Measurements from ENCODE around the gene UNC5CL. TPM values are rescaled to one million over a fixed set of nuclear protein-coding genes. Genes with fewer than 3 reads are reported as not detected.

UNC5CL gene
- total RNA-seq, 2 donors from 2014 or later = 17.4 to 30.3 TPM

DNA sequence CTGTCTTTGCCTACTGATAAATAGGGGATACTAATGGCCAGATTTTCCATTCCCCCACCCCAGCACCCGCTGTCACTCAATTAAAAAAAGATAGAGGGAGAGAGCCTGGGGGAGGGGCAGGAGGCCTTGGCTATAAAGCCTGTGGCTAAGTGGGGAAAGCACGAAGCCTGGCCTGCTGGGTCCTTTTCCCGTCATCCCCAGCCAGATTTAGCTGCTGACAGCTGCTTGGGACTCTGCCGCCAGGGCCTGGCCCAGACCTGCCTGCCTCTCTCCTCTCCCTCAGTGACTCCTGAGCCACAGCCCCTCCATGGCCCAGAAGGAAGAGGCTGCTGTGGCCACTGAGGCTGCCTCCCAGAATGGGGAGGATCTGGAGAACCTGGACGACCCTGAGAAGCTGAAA lies 14.0 kb upstream of the UNC5CL start, which contains the start of gene APOBEC2:
Gene APOBEC2, plus strand, starts transcription at position 162 of the 400 bp plus-strand sequence. Its CDS starts 146 bp downstream, at position 308.
- peak; percentile 68 to 84 (median 77) for DNase-seq
- Histone ChIP-seq H3K9me3 (no peaks in the 10 kb centered on the region), H3K27me3 (no peaks in the 10 kb centered on the region), H3K4me1 (peaks cover 77% of the 10 kb centered on the region), H3K4me3 (no peak within 1 kb of the TSS), H3K36me3 (replicated peaks in 1 of 2; ENCODE audit: insufficient read depth in 1 of 2, low read depth in 2 of 2) (no peaks in the 10 kb centered on the region), H3K27ac (peak within 1 kb of the TSS; percentile 40 to 87 (median 84))
- TF ChIP-seq CTCF (IDR thresholded peaks at IDR 0.05) (no peak), POLR2A (IDR thresholded peaks at IDR 0.05) (peak in 2 of 3 donors; percentile 41 to 59)
- 21 to 30% methylated on average over 4 to 5 of the region's 5 CpGs for WGBS, 2 donors
- peak; percentile 78 for ATAC-seq
- intact Hi-C loops (cut with DNase I) = no loop called here

DNA sequence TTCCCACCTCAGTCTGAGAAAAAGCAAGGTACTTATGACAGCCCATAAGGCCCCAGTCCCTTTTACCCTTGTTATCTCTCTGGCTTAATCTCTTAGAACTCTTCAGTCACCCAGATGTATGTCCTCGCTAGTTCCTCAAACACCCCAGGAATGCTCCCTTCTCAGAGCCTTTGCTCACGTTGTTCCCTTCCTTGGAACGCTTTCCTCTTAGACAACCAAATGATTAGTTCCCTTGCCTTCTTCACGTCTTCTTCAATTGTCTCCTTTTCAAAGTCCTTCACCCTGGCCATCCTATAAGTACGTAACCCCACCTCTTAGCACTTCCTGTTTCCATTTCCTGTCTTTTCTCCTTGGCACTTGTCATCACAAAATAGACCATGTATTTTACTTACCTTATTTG lies 12.9 kb upstream of the UNC5CL start:
- H3K27ac ChIP-seq = peak overlapping the region in 3 of 4 donors; percentile 84 to 87 (median 84)
- no peaks in the 10 kb centered on the region for H3K9me3 ChIP-seq
- no peak overlapping the region for H3K4me3 ChIP-seq
- H3K4me1 ChIP-seq = peaks cover 70% of the 10 kb centered on the region
- intact Hi-C loops (cut with DNase I) = no loop called here
- WGBS, 2 donors = 58 to 84% methylated on average over 5 of the region's 5 CpGs
- no peak for DNase-seq
- no peaks in the 10 kb centered on the region for H3K36me3 ChIP-seq (replicated peaks in 1 of 2; ENCODE audit: insufficient read depth in 1 of 2, low read depth in 2 of 2)
- no peak for ATAC-seq
- H3K27me3 ChIP-seq = no peaks in the 10 kb centered on the region
- TF ChIP-seq POLR2A (IDR thresholded peaks at IDR 0.05) (no peak), CTCF (IDR thresholded peaks at IDR 0.05) (no peak)

DNA sequence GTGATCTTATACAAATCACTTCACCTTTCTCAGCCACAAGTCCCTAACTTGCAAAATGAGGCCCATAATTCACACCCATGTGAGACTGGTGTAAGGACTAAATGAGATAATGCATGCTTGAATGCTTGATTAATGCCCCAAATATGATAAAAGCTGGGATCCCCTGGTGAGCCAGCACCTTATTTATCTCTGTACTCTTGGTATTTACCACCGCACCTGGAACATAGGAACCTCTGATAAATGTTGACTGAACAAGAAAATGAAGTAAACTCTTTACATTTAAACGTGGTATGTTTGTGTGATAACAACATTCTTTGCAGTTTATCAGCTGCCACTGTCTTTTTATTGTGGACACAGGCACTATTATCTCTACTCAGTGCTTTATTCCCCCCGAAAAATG lies 11.5 kb upstream of the UNC5CL start:
- Histone ChIP-seq H3K27ac (peak overlapping the region in 1 of 4 donors; percentile 8), H3K36me3 (replicated peaks in 1 of 2; ENCODE audit: insufficient read depth in 1 of 2, low read depth in 2 of 2) (no peaks in the 10 kb centered on the region), H3K9me3 (no peaks in the 10 kb centered on the region), H3K4me1 (peaks cover 71% of the 10 kb centered on the region), H3K27me3 (no peaks in the 10 kb centered on the region), H3K4me3 (no peak overlapping the region)
- intact Hi-C loops (cut with DNase I) = no loop called here
- WGBS, 2 donors = 17 to 20% methylated on average over 3 of the region's 3 CpGs
- no peak for DNase-seq
- TF ChIP-seq POLR2A (IDR thresholded peaks at IDR 0.05) = no peak
- no peak for TF ChIP-seq CTCF (IDR thresholded peaks at IDR 0.05)
- ATAC-seq = no peak

- H3K4me1 ChIP-seq = peaks cover 70% of the 10 kb centered on the region
These were observed 10.9 kb upstream of the UNC5CL start for GRCh38 chr6:41049955-41050354.

More at GRCh38 chr6:41049955-41050354, 10.9 kb upstream of the UNC5CL start:
- DNase-seq (no peak), ATAC-seq (no peak)
- WGBS, 2 donors = 82 to 93% methylated on average over 7 of the region's 7 CpGs
- peak overlapping the region in 2 of 4 donors; percentile 20 to 45 for H3K27ac ChIP-seq
- no peaks in the 10 kb centered on the region for H3K36me3 ChIP-seq (replicated peaks in 1 of 2; ENCODE audit: insufficient read depth in 1 of 2, low read depth in 2 of 2)
- H3K27me3 ChIP-seq = no peaks in the 10 kb centered on the region
- TF ChIP-seq CTCF (IDR thresholded peaks at IDR 0.05) (no peak), POLR2A (IDR thresholded peaks at IDR 0.05) (no peak)
- no peak overlapping the region for H3K4me3 ChIP-seq
- no peaks in the 10 kb centered on the region for H3K9me3 ChIP-seq
- intact Hi-C loops (cut with DNase I) = no loop called here
